GM18505 (cell line): ENCODE results near the gene CEP131.
"Not testable (repeated sequence)": the region's sequence is repeated elsewhere in the genome, so short reads cannot be mapped to it uniquely, and the experiment has no call there.

Experiments used
- ATAC-seq: cut with Tn5 transposase; IDR thresholded peaks from one replicate; pipeline ENCODE4 v1.9.1; 2021; ENCODE audit not compliant: unreplicated experiment
- POLR2A ChIP-seq: IDR thresholded peaks from 4 replicates; pipeline ENCODE4 v1.6.1; 2011; ENCODE audit warnings: borderline replicate concordance; ENCODE audit not compliant: insufficient read depth, insufficient read length; ENCODE audit errors: extremely low read depth

Gene CEP131

DNA sequence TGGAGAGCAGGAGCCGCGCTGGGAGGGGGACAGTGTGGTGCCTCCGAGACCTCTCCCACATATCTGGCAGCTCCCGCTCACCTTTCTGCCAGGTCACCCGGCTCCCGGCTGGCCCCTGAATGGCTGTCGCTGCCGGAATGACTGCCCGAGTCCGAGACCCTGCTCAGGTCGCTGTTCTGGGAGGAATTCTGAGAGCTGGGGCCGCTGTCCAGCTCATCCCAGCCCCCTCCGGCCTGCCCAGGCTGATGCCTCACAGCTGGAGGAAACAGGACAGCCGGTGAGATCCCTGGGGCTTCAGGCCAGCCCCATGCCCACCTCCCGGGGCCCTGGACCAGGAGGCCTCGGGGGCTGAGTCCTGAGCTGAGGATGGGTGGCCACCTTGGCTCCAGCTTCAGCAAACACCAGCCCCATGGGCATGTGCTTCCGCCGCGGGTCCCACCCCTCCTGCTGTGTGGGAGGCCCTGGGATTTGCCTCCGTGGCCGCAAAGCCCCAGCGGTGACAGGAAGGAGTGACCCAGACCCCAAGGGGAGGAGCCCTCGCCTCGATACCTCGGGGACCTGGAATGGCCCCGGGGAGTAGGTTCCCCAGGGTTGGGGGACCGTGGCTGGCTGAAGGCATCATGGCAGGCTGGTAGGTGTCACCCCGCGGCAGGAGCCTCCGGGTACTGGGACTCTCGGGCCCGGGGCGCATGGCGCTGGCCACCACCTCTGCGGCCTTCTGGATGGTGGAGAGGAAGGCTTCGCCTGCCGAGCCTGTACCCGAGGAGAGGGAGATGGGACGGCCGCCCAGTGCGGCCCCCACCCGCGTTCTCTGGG, 9.2 kb upstream of the CEP131 start:
- no peak for TF ChIP-seq POLR2A

DNA sequence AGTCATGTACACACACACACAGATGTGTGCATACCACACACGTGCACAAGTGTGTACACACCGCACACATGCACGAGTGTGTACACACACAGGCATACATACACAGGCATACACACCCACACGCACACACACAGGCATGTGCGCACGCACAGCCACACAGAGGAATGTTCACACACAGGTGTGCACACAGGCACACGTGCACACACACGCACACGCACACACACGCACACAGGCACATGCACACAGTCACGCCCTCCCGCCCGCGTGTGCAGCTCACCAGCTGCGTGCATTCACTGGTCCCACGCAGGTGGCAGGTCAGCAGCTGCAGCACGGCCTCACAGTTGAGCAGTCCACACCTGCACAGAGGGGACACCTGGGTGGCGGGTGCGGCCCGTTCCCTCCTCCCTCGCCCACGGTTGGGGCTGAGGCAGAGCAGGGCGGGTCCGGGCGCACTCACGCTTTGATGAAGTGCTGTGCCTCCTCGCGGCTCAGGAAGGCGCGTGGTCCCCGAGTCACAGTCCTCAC, 8.4 kb upstream of the CEP131 start:
- ATAC-seq, result no peak
- TF ChIP-seq POLR2A, result no peak

More for the DNA sequence above, 9.2 kb upstream of the CEP131 start:
- no peak for ATAC-seq

DNA sequence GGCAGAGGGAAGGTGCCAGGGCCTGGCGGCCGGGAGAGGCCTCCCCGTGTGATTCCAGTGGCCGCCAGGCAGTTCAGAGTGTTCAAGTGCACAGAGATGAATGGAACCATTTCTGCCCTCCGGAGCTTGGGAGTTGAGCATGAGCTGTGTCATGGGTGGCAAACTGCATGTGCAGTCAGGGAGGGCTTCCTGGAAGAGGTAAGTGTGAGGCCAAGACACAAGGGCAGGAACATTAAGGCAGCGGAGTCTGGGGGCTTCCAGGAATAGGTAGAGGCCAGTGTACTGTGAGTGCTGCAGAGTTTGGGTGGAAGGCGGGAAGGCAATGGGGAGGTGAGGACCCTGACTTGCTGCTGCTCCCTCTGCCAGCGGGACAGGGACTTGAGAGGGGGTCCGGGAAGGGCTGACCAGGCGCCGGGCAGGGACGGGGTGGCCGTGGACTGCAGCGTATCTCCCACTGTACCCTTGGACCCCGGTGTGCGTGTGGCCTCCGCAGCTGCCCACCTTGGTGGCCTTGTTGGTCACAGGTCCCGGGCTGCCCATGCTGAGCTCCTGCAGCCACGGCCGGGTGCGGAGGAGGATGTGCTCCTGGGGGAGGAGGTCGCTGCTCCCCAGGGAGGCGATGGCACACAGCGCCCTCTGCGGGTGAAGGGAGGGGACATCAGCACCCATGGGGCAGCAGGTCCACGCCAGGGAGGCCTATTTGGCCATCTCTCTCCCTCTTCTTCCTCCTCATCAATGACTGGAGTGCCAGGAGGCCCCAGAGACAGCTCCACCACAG, 7.5 kb upstream of the CEP131 start:
- ATAC-seq, result no peak
- TF ChIP-seq POLR2A, result no peak

DNA sequence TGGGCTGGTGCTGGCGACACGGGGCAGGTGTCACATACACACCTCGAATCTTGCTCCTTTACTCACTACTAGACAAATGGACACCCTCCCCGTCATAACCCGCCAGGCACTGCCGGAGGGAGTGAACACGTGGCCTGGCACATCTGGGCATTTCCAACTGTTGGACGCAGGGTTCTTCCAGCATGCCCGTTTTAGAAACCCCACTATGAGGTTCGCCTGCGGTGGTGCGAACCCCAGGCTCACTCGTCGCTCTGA, 6.8 kb upstream of the CEP131 start:
- no peak for ATAC-seq
- no peak for TF ChIP-seq POLR2A

DNA sequence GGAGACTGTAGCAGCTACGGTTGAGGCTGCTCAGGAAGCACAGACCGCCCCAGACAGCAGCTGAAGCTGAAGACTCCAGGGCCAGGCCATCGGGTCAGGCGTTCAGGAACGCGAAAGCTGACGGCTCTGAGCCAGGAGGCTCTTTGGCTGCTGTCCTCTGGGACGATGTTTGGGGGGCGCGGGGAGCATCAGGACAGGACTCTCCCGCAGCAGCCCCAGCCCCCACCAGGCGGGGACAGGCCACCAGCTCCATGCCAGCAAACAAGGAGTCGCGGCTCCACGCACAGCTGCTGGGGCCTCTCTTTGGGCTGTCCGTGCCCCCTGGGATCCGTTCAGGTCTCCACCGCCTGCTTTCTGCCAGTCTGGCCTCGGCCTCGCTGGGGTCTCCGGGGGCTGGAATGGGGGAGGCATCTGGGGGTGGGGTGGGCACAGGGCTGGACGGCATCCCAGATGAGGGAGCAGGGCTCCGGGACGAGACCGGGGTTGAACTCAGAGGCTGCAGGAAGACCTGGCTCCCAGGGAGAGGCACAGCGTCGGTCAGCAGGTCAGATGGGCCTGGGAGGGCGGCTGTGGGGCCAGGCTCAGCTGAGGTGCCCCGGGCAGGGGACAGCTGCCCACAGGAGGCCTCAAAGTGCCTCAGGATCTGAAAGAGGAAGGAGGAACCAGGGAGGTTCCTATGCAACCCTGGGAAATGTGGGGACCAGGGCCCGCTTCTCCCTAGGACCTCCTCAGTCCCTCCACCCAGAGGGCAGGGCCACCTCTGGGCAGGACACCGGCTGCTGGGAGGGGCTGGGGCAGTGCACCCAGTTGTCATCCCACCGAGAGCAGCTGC, 6.3 kb upstream of the CEP131 start:
- no peak for TF ChIP-seq POLR2A
- ATAC-seq, result no peak

DNA sequence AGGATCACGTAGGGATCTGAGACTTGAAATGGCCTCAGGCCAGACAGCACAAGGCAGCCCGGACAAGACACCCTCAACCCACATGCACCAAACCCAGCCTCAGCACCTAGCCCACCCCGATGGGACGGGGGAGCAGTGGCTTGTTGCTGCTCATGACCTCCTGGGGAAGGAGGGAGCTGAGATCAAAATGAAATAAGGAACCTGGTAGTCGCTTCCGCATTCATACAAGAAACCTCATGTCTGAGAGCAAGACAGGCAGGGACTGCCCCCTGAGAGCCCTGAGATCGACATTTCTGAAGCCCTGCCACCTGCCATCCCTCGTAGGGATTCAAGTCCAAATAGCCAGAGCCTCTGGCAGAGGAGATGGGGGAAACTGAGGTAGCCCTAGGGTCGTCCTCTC, 5.7 kb upstream of the CEP131 start:
- ATAC-seq, result no peak
- TF ChIP-seq POLR2A, result peak; percentile 20

DNA sequence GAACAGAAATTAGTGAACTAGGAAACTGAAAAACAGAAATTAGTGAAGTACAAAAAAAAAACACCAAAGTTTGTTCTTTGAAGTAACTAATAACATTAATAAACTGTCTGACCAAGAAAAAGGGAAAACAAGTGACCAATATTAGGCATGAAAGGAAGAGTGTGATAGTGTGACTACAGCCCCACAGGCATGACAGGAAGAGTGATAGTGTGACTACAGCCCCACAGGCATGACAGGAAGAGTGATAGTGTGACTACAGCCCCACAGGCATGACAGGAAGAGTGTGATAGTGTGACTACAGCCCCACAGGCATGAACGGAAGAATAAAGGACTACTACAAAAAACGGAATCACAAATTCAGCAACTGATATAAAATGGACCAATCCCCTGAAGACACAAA, 4.9 kb upstream of the CEP131 start:
- not testable (repeated sequence) for ATAC-seq

DNA sequence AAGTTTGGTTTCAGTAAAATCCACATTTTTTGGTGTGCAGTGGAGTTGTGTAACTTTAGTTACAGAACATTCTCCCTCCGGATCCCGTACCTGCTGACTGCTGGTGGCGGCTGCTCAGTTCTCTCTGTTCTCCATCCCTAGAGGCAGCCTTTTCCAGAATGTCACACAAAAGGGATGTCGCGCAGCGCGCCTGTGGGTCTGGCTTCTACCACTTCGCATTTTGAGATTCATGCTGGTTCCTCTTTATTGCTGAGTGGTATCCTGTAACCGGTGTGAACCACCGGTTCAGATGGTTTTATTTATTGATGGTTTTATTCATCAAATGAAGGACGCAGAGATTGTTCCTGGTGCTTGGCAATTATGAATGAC, 981 bp upstream of the CEP131 start:
- no peak for ATAC-seq
- no peak for TF ChIP-seq POLR2A

DNA sequence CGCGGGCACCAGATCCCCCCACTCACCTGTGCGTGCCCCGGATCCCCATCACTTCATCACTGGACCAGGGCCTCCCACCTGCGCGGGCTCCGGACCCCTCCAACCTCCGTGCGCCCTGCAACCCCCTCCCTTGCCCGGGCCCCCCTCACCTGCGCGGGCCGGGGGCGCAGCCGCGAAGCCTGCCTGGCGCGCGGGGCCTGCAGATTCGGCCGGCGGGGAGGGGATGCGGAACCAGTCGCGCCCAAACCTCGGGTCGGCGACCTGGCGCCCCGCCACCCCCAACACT, 202 bp downstream of the CEP131 start:
- TF ChIP-seq POLR2A, result no peak
- no peak for ATAC-seq

DNA sequence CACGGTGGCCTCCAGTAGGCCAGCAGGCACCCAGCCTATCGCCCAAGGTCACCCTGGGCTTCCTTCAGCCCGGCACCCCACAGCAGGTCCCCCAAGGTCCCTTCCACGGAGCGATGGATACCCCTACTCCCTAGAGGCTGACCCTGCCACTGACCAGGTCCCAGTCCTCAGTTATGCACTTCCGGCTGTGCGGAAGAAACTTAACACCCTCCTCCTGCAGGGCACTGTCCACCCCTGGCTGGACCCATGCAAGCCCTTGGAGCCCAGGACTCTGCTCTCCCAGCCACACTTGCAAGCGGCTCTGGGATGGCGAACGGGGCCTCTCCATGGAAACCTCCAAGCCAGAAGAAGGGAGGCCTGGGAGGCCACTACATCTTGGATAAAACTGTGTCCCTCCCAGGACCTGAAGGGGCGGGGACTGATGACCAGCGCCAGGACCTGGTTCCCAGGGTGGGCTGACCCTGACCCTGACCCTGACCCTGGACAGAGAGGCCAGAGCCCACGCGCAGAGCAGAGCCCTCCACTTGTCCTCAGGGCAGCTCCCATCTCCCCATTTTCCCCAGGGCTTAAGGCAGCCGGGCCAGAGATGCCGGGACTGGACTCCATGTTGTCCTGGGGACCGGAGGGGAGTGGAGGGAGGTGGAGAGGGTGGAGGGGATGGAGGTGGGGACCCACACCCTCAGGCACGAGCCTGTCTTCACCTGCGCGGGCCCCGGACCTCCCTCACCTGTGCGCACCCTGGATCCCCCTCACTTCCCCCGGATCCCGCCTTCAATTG, 734 bp downstream of the CEP131 start:
- no peak for ATAC-seq

DNA sequence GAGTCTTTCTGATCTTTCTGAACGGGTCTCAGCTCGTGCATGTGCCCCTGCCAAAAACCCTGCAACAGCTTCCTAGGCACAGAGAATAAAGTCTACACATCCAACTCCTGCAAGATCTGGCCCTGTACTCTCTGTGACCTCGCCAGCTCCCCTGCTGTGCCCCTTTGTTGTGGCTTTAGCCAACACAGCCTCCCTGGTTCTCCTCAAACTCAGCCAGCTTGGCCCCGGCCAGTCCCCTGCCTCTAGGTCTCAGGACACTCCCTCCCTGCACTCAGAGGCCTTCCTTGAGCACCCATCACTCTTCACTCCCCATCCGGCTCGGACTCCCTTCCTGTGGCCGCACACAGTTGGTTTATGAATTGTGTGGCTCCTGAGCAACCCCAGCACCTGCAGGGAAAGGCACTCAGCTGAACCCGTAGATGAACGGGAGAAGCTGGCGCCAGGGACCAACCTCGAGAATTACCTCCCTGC, 1.4 kb downstream of the CEP131 start:
- TF ChIP-seq POLR2A, result no peak
- ATAC-seq, result no peak

More for the DNA sequence above, 734 bp downstream of the CEP131 start:
- TF ChIP-seq POLR2A, result no peak

DNA sequence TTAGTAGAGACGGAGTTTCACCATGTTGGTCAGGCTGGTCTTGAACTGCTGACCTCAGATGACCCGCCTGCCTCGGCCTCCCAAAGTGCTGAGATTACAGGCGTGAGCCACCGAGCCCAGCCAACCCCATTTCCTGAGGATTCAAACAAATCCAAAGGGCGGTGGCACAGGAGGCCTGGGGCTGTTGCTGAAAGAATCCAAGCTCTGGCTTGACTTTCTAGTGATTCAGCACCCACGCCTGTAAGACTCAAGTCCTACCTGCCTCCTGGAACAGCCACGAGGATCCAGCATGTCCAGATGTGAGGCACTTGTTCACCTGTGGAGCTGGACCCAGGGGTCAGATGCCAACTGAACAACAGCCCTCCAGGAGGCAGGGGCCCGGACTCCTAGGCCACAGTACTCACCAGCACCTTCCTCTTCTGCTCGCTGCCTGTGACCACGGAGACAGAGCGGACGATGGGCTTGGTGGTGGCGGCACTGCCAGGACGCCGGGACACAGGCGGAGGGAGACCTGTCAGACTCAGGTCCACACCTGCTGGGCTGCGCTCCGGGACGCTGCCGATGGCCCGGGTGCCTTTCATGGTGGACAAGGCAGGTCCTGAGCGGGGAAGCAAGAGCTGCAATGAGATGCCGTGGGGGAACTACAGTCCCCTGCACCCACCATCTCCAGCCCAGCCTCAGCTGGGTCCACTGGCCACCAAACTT, 3.1 kb downstream of the CEP131 start:
- TF ChIP-seq POLR2A, result no peak
- no peak for ATAC-seq
